ENCODE data around the gene MORC3.

Gene MORC3

GRCh38 chr21:36403713-36404112 is 83.7 kb downstream of the MORC3 start:
- H3K79me1 ChIP-seq (replicated peaks; ENCODE audit: low read length, poor library complexity, severe bottlenecking), result peaks cover 4% of the 10 kb centered on the region
- no peak overlapping the region for H2AK5ac ChIP-seq (ENCODE audit: low read length, severe bottlenecking)
- H3K9ac ChIP-seq (ENCODE audit: low read length), result no peak overlapping the region
- peaks cover 16 to 28% of the 10 kb centered on the region in 2 experiments for H3K36me3 ChIP-seq (ENCODE audit: control insufficient read depth in 1 of 2, insufficient read depth in 2 of 2, low read depth in 1 of 2, low read length in 2 of 2)
- H3K18ac ChIP-seq (ENCODE audit: low read depth in 1 of 2, low read length in 2 of 2), result no peak overlapping the region
- H2BK5ac ChIP-seq (ENCODE audit: low read depth, low read length, poor library complexity, severe bottlenecking), result no peak overlapping the region
- peaks cover 6% of the 10 kb centered on the region for H3K4me1 ChIP-seq (ENCODE audit: control insufficient read depth, insufficient read depth, low read depth, low read length)
- H3K4me2 ChIP-seq (ENCODE audit: low read length, poor library complexity, severe bottlenecking), result no peak overlapping the region
- no peak overlapping the region for H2AFZ ChIP-seq (ENCODE audit: low read depth, low read length)
- H3K9me3 ChIP-seq (ENCODE audit: control insufficient read depth, low read length), result no peaks in the 10 kb centered on the region
- WGBS, result 90% methylated on average over 3 of the region's 5 CpGs
- no peak overlapping the region for H3K27ac ChIP-seq (ENCODE audit: low read length, poor library complexity, severe bottlenecking)
- H2BK12ac ChIP-seq (ENCODE audit: low read length in 2 of 2), result no peak overlapping the region
- H2BK120ac ChIP-seq (ENCODE audit: low read depth, low read length), result no peak overlapping the region
- no peak overlapping the region for H2BK15ac ChIP-seq (ENCODE audit: low read depth, poor library complexity, severe bottlenecking)
- no peaks in the 10 kb centered on the region for H3K27me3 ChIP-seq (ENCODE audit: control insufficient read depth in 1 of 2, insufficient read depth in 1 of 2, low read length in 2 of 2)
- DNase-seq, result no peak
- H3K23ac ChIP-seq (ENCODE audit: low read length in 2 of 2), result no peak overlapping the region
- no peak overlapping the region for H4K8ac ChIP-seq (ENCODE audit: low read length)
- no peak overlapping the region for H3K4ac ChIP-seq (ENCODE audit: low read depth in 1 of 2, low read length in 2 of 2)
- H3K14ac ChIP-seq (ENCODE audit: low read length in 2 of 2), result no peak overlapping the region
- no peak overlapping the region for H4K91ac ChIP-seq (ENCODE audit: low read length)
- no peak overlapping the region for H3K4me3 ChIP-seq (ENCODE audit: insufficient read depth in 1 of 2, low read depth in 1 of 2, low read length in 2 of 2)

GRCh38 chr21:36408568-36408967 is 88.6 kb downstream of the MORC3 start:
- no peak overlapping the region for H2BK120ac ChIP-seq (ENCODE audit: low read depth, low read length)
- no peak overlapping the region for H2AK5ac ChIP-seq (ENCODE audit: low read length, severe bottlenecking)
- no peak overlapping the region for H3K18ac ChIP-seq (ENCODE audit: low read depth in 1 of 2, low read length in 2 of 2)
- no peaks in the 10 kb centered on the region for H3K27me3 ChIP-seq (ENCODE audit: control insufficient read depth in 1 of 2, insufficient read depth in 1 of 2, low read length in 2 of 2)
- no peak overlapping the region for H3K14ac ChIP-seq (ENCODE audit: low read length in 2 of 2)
- peaks cover 6% of the 10 kb centered on the region for H3K4me1 ChIP-seq (ENCODE audit: control insufficient read depth, insufficient read depth, low read depth, low read length)
- H3K4ac ChIP-seq (ENCODE audit: low read depth in 1 of 2, low read length in 2 of 2), result no peak overlapping the region
- H2BK12ac ChIP-seq (ENCODE audit: low read length in 2 of 2), result no peak overlapping the region
- no peak overlapping the region for H3K4me2 ChIP-seq (ENCODE audit: low read length, poor library complexity, severe bottlenecking)
- no peak overlapping the region for H4K8ac ChIP-seq (ENCODE audit: low read length)
- no peaks in the 10 kb centered on the region for H3K9me3 ChIP-seq (ENCODE audit: control insufficient read depth, low read length)
- 79% methylated on average over 6 of the region's 6 CpGs for WGBS
- H3K23ac ChIP-seq (ENCODE audit: low read length in 2 of 2), result no peak overlapping the region
- H3K36me3 ChIP-seq (ENCODE audit: control insufficient read depth in 1 of 2, insufficient read depth in 2 of 2, low read depth in 1 of 2, low read length in 2 of 2), result peaks cover 21 to 25% of the 10 kb centered on the region in 2 experiments
- no peak overlapping the region for H2BK5ac ChIP-seq (ENCODE audit: low read depth, low read length, poor library complexity, severe bottlenecking)
- H3K4me3 ChIP-seq (ENCODE audit: insufficient read depth in 1 of 2, low read depth in 1 of 2, low read length in 2 of 2), result no peak overlapping the region
- no peak overlapping the region for H4K91ac ChIP-seq (ENCODE audit: low read length)
- no peak overlapping the region for H2BK15ac ChIP-seq (ENCODE audit: low read depth, poor library complexity, severe bottlenecking)
- no peak overlapping the region for H3K27ac ChIP-seq (ENCODE audit: low read length, poor library complexity, severe bottlenecking)
- H3K79me1 ChIP-seq (replicated peaks; ENCODE audit: low read length, poor library complexity, severe bottlenecking), result peaks cover 2% of the 10 kb centered on the region
- no peak overlapping the region for H3K9ac ChIP-seq (ENCODE audit: low read length)
- no peak for DNase-seq
- no peak overlapping the region for H2AFZ ChIP-seq (ENCODE audit: low read depth, low read length)

DNA sequence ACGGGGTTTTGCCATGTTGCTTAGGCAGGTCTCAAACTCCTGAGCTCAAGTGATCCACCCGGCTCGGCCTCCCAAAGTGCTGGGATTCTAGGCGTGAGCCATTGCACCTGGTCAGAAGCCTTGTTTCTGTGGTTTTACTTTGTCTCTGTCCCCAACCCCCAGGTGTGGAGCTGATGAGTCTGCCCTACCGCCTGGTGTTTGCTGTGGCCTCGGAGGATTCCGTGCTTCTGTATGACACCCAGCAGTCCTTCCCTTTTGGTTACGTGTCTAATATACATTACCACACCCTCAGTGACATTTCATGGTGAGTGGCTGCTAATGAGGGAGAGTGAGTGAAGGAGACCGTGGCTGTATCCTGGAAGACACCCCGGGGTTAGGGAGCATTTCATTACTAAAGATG is 91.3 kb downstream of the MORC3 start:
- Histone ChIP-seq H4K8ac (ENCODE audit: low read length) (no peak overlapping the region), H3K27ac (ENCODE audit: low read length, poor library complexity, severe bottlenecking) (no peak overlapping the region), H2AFZ (ENCODE audit: low read depth, low read length) (no peak overlapping the region), H3K79me1 (replicated peaks; ENCODE audit: low read length, poor library complexity, severe bottlenecking) (peaks cover 2% of the 10 kb centered on the region), H3K27me3 (ENCODE audit: control insufficient read depth in 1 of 2, insufficient read depth in 1 of 2, low read length in 2 of 2) (no peaks in the 10 kb centered on the region), H3K9me3 (ENCODE audit: control insufficient read depth, low read length) (no peaks in the 10 kb centered on the region), H3K4me1 (ENCODE audit: control insufficient read depth, insufficient read depth, low read depth, low read length) (peaks cover 6% of the 10 kb centered on the region), H3K18ac (ENCODE audit: low read depth in 1 of 2, low read length in 2 of 2) (no peak overlapping the region), H3K4ac (ENCODE audit: low read depth in 1 of 2, low read length in 2 of 2) (no peak overlapping the region), H3K4me3 (ENCODE audit: insufficient read depth in 1 of 2, low read depth in 1 of 2, low read length in 2 of 2) (no peak overlapping the region), H3K36me3 (ENCODE audit: control insufficient read depth in 1 of 2, insufficient read depth in 2 of 2, low read depth in 1 of 2, low read length in 2 of 2) (peaks cover 34 to 36% of the 10 kb centered on the region in 2 experiments), H2BK120ac (ENCODE audit: low read depth, low read length) (no peak overlapping the region), H3K23ac (ENCODE audit: low read length in 2 of 2) (no peak overlapping the region), H2BK5ac (ENCODE audit: low read depth, low read length, poor library complexity, severe bottlenecking) (no peak overlapping the region), H2BK15ac (ENCODE audit: low read depth, poor library complexity, severe bottlenecking) (no peak overlapping the region), H2AK5ac (ENCODE audit: low read length, severe bottlenecking) (no peak overlapping the region), H2BK12ac (ENCODE audit: low read length in 2 of 2) (no peak overlapping the region), H3K9ac (ENCODE audit: low read length) (no peak overlapping the region), H4K91ac (ENCODE audit: low read length) (no peak overlapping the region), H3K14ac (ENCODE audit: low read length in 2 of 2) (no peak overlapping the region), H3K4me2 (ENCODE audit: low read length, poor library complexity, severe bottlenecking) (no peak overlapping the region)
- DNase-seq, result no peak
- WGBS, result 91% methylated on average over 5 of the region's 10 CpGs

DNA sequence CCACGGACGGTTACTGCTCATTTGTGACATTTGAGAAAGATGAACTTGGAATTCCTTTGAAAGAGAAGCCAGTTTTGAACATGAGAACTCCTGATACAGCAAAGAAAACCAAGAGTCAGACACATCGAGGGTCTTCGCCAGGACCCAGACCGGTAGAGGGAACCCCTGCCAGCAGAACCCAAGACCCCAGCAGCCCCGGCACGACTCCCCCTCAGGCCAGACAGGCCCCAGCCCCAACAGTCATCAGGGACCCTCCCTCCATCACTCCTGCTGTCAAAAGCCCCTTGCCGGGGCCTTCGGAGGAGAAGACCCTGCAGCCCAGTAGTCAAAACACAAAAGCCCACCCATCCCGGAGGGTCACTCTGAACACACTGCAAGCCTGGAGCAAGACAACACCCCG is 92.9 kb downstream of the MORC3 start:
- Histone ChIP-seq H2BK120ac (ENCODE audit: low read depth, low read length) (no peak overlapping the region), H3K27me3 (ENCODE audit: control insufficient read depth in 1 of 2, insufficient read depth in 1 of 2, low read length in 2 of 2) (no peaks in the 10 kb centered on the region), H3K23ac (ENCODE audit: low read length in 2 of 2) (no peak overlapping the region), H3K27ac (ENCODE audit: low read length, poor library complexity, severe bottlenecking) (no peak overlapping the region), H2BK5ac (ENCODE audit: low read depth, low read length, poor library complexity, severe bottlenecking) (no peak overlapping the region), H3K4me1 (ENCODE audit: control insufficient read depth, insufficient read depth, low read depth, low read length) (peaks cover 6% of the 10 kb centered on the region), H4K8ac (ENCODE audit: low read length) (no peak overlapping the region), H4K91ac (ENCODE audit: low read length) (no peak overlapping the region), H3K79me1 (replicated peaks; ENCODE audit: low read length, poor library complexity, severe bottlenecking) (peaks cover 2% of the 10 kb centered on the region), H2BK12ac (ENCODE audit: low read length in 2 of 2) (no peak overlapping the region), H3K4me3 (ENCODE audit: insufficient read depth in 1 of 2, low read depth in 1 of 2, low read length in 2 of 2) (no peak overlapping the region), H3K4me2 (ENCODE audit: low read length, poor library complexity, severe bottlenecking) (no peak overlapping the region), H3K4ac (ENCODE audit: low read depth in 1 of 2, low read length in 2 of 2) (no peak overlapping the region), H2BK15ac (ENCODE audit: low read depth, poor library complexity, severe bottlenecking) (no peak overlapping the region), H2AFZ (ENCODE audit: low read depth, low read length) (no peak overlapping the region), H3K9me3 (ENCODE audit: control insufficient read depth, low read length) (no peaks in the 10 kb centered on the region), H3K18ac (ENCODE audit: low read depth in 1 of 2, low read length in 2 of 2) (no peak overlapping the region), H2AK5ac (ENCODE audit: low read length, severe bottlenecking) (no peak overlapping the region), H3K36me3 (ENCODE audit: control insufficient read depth in 1 of 2, insufficient read depth in 2 of 2, low read depth in 1 of 2, low read length in 2 of 2) (peaks cover 37 to 39% of the 10 kb centered on the region in 2 experiments), H3K14ac (ENCODE audit: low read length in 2 of 2) (no peak overlapping the region), H3K9ac (ENCODE audit: low read length) (no peak overlapping the region)
- DNase-seq, result no peak
- WGBS, result 98% methylated on average over 9 of the region's 11 CpGs

Data from mesenchymal stem cell (in vitro differentiated cells and primary cell).